ENCODE measurements around the gene LENG9. TPM values are rescaled to one million over a fixed set of nuclear protein-coding genes. Genes with fewer than 3 reads are reported as not detected.

The LENG9 gene
- total and polyA plus RNA-seq, 8 donors: 1.3 to 14.5 (median 7.1) TPM

GRCh38 chr19:54451997-54452396 lies 11.6 kb downstream of the LENG9 start:
- Histone ChIP-seq H3K4me1 (peaks cover 39 to 57% (median 46%) of the 10 kb centered on the region in 4 donors), H3K9me3 (no peaks in the 10 kb centered on the region), H3K27ac (peak overlapping the region in 3 of 5 donors; percentile 49 to 99 (median 94)), H3K4me3 (peak overlapping the region in 1 of 4 donors; percentile 1), H3K36me3 (peaks cover 57 to 64% (median 63%) of the 10 kb centered on the region in 4 donors), H3K27me3 (no peaks in the 10 kb centered on the region)
- no peak for TF ChIP-seq POLR2A (IDR thresholded peaks at IDR 0.05)
- TF ChIP-seq EP300 (IDR thresholded peaks at IDR 0.05): no peak
- TF ChIP-seq CTCF (IDR thresholded peaks at IDR 0.05): no peak
- no peak for TF ChIP-seq POLR2AphosphoS5 (IDR thresholded peaks at IDR 0.05)
- WGBS, 5 donors: 83 to 90% (median 86%) methylated on average over 11 of the region's 11 CpGs
- no peak for DNase-seq
- intact Hi-C loops (cut with DNase I; ENCODE audit: low total_unique reads): no loop called here

- Histone ChIP-seq H3K27me3 (no peaks in the 10 kb centered on the region), H3K36me3 (peaks cover 51 to 61% (median 58%) of the 10 kb centered on the region in 4 donors), H3K4me1 (peaks cover 43 to 63% (median 52%) of the 10 kb centered on the region in 4 donors), H3K4me3 (peak overlapping the region in 3 of 4 donors; percentile 11 to 93 (median 73)), H3K9me3 (no peaks in the 10 kb centered on the region), H3K27ac (peak overlapping the region in 3 of 5 donors; percentile 49 to 99 (median 94))
- no peak for TF ChIP-seq EP300 (IDR thresholded peaks at IDR 0.05)
- TF ChIP-seq POLR2AphosphoS5 (IDR thresholded peaks at IDR 0.05): no peak
- no peak for TF ChIP-seq POLR2A (IDR thresholded peaks at IDR 0.05)
- TF ChIP-seq CTCF (IDR thresholded peaks at IDR 0.05): no peak
- DNase-seq: peak in 1 of 2 donors; percentile 23
- intact Hi-C loops (cut with DNase I; ENCODE audit: low total_unique reads): no loop called here
- 44 to 59% (median 53%) methylated on average over 9 of the region's 9 CpGs for WGBS, 5 donors
Observed at GRCh38 chr19:54451331-54451871, 12.2 kb downstream of the LENG9 start.

- peak overlapping the region; percentile 94 to 99 (median 98) for H3K27ac ChIP-seq
- H3K9me3 ChIP-seq: no peaks in the 10 kb centered on the region
- peak overlapping the region; percentile 73 to 95 (median 90) for H3K4me3 ChIP-seq
- peaks cover 43 to 79% (median 60%) of the 10 kb centered on the region in 4 donors for H3K4me1 ChIP-seq
- intact Hi-C loops (cut with DNase I; ENCODE audit: low total_unique reads): no loop called here
- TF ChIP-seq POLR2A (IDR thresholded peaks at IDR 0.05) (no peak), POLR2AphosphoS5 (IDR thresholded peaks at IDR 0.05) (no peak), EP300 (IDR thresholded peaks at IDR 0.05) (no peak), CTCF (IDR thresholded peaks at IDR 0.05) (no peak)
- H3K36me3 ChIP-seq: peaks cover 34 to 61% (median 58%) of the 10 kb centered on the region in 4 donors
- no peak for DNase-seq
- no peaks in the 10 kb centered on the region for H3K27me3 ChIP-seq
- 0 to 2% (median 1%) methylated on average over 17 to 21 of the region's 21 CpGs for WGBS, 5 donors
Observed at GRCh38 chr19:54449701-54450069, 13.9 kb downstream of the LENG9 start.

- intact Hi-C loops (cut with DNase I; ENCODE audit: low total_unique reads): no loop called here
- Histone ChIP-seq H3K36me3 (peaks cover 27 to 60% (median 58%) of the 10 kb centered on the region in 4 donors), H3K4me3 (peak within 1 kb of the TSS; percentile 73 to 95 (median 90)), H3K4me1 (peaks cover 43 to 78% (median 60%) of the 10 kb centered on the region in 4 donors), H3K27ac (peak within 1 kb of the TSS; percentile 94 to 99 (median 98)), H3K9me3 (no peaks in the 10 kb centered on the region), H3K27me3 (no peaks in the 10 kb centered on the region)
- peak in 2 of 4 donors; percentile 83 to 87 for TF ChIP-seq POLR2A (IDR thresholded peaks at IDR 0.05)
- peak; percentile 98 to 99 (median 99) for TF ChIP-seq POLR2AphosphoS5 (IDR thresholded peaks at IDR 0.05)
- TF ChIP-seq EP300 (IDR thresholded peaks at IDR 0.05): no peak
- no peak for TF ChIP-seq CTCF (IDR thresholded peaks at IDR 0.05)
- WGBS, 5 donors: 0% methylated on average over 37 to 96 of the region's 96 CpGs
- peak; percentile 98 to 100 for DNase-seq
Observed at GRCh38 chr19:54448774-54449700, 14.5 kb downstream of the LENG9 start, which contains the start of gene LENG8. Gene LENG8, plus strand, starts transcription at chr19:54449199. Its CDS starts 2,146 bp downstream, at chr19:54451345.

Measured in stomach (tissue), 9 donors.